Cardiac fibroblast (primary cell): ENCODE measurements around the gene ZNF608.

Experiments
- DNase-seq, 2 donors: peaks; one replicate each; pipeline versions ENCODE4 v3.0.0 to v3.0.0-alpha.2; 2010; ENCODE audit warnings: low read depth in 2 of 2
- H3K4me3 ChIP-seq, 2 donors: replicated peaks in 1 of 2; 1 replicate in 1 of 2; 2 replicates in 1 of 2; pipeline ENCODE4 v1.5.1; 2011; ENCODE audit warnings: low read depth in 2 of 2, low read length in 2 of 2, mild to moderate bottlenecking in 2 of 2, moderate library complexity in 1 of 2
- TF ChIP-seq, protein P1 (sequence below): IDR thresholded peaks from one replicate; pipeline ENCODE4 v1.5.1; 2011; ENCODE audit warnings: low read depth, mild to moderate bottlenecking, low read length, inconsistent platforms

The ZNF608 gene

DNA sequence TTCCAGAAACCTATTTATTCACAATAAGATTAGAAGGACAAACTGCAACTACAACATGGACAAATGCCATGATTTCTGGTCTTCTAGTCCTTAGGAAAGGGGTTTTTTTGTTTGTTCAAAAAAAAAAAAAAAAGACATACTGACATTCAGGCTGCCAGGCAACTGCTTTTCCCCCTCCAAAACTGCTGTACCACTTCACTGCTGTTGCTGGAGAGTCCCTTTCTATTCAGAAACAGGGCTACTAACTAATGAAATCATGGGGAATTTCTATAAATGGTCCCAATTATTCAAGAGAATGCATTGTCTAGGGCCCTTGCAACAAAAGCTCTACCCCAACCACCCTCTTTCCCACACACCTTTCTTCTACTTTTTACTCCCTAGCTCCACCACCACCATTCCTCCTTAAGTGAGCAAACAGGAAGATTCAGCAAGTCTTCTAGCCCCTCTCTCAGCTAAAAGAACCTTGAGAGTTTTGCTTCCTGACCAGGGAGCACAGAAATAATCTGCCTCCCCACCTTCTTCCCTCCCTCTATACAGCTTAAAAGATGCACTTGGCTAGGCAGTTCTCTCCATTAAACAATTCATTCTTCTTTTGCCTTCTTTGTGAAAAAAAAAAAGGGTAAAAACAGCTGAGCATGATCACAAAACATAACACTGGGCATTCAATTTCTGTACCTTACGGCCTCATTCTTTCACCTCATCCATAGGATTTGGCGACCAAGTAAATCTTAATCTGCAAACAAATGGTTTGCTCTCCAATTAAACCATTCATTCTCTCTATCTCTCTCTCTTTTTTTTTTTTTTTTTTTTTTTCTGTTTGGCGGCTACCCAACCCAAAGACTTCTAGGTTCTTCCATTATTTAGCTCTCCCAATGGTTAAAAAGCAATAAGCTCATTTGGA, 13.8 kb downstream of the ZNF608 start:
- H3K4me3 ChIP-seq = no peak overlapping the region
- no peak for DNase-seq
- TF ChIP-seq, protein P1, sequence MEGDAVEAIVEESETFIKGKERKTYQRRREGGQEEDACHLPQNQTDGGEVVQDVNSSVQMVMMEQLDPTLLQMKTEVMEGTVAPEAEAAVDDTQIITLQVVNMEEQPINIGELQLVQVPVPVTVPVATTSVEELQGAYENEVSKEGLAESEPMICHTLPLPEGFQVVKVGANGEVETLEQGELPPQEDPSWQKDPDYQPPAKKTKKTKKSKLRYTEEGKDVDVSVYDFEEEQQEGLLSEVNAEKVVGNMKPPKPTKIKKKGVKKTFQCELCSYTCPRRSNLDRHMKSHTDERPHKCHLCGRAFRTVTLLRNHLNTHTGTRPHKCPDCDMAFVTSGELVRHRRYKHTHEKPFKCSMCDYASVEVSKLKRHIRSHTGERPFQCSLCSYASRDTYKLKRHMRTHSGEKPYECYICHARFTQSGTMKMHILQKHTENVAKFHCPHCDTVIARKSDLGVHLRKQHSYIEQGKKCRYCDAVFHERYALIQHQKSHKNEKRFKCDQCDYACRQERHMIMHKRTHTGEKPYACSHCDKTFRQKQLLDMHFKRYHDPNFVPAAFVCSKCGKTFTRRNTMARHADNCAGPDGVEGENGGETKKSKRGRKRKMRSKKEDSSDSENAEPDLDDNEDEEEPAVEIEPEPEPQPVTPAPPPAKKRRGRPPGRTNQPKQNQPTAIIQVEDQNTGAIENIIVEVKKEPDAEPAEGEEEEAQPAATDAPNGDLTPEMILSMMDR = no peak

DNA sequence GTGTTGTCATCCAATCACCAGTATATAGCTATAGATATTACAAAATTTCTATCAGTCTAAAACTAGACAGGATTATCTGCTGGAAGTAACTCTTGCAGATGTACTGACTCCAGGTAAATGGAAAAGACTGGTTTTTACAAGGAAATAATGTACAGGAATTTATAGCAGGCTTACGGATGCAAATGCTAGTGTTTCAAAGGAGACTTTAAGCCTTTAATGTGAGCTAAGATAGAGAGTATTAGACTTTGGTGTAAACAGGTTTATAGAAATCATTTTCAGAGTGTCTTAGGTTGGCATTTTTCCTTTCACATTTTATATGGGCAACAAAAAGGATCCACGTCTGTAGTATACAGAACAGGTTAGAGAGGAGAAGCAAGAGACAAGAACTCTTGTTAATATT, 16.1 kb downstream of the ZNF608 start:
- no peak for DNase-seq
- TF ChIP-seq, protein P1 = no peak
- no peak overlapping the region for H3K4me3 ChIP-seq

DNA sequence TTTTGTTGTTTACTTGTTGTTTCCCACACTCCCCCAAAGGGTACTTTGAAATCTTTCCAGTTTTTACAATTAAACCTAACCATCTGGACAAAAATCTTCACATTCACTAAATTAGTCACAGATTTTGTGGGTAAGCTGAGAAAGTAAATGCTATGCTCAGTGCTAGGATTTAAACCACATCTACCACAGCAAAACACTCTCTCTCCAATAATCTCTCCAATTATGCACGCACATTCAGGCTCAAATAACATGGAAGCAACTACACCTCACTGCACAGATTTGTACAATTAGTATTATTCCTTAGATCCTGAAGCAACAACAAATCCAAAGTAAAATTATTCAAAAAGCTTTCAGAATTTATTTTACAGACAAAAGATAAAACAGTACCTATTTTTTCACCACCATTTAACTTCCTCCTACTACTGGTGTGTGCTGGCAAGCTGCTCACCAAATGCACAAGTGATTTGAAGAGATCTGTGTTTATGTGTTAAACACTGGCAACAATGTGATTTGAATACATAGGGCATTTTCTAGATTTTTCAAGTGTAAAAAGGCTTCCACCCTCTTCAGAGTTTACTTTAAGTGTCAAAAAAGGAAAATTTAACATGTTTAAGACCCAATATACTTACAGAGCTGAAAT, 16.6 kb downstream of the ZNF608 start:
- H3K4me3 ChIP-seq = no peak overlapping the region
- no peak for DNase-seq
- TF ChIP-seq, protein P1 = no peak

DNA sequence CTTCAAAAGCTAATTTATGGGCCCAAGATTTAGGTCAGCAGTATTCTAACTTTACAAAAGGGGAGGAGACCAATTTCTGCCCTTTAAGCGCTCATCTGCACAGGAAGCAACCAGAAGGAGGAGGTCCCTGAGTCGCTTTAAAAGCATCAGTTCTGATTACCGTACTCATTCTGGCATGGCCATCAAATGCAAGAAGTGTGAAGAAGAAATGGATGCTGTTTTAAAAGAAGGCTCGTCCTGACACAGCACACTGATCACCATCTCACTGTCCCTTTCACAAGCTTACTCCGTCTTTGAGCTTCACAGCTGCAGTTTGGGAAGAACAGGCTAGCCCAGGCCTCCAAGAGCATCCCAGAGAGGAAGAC, 17.5 kb downstream of the ZNF608 start:
- no peak overlapping the region for H3K4me3 ChIP-seq
- TF ChIP-seq, protein P1 = no peak
- no peak for DNase-seq

DNA sequence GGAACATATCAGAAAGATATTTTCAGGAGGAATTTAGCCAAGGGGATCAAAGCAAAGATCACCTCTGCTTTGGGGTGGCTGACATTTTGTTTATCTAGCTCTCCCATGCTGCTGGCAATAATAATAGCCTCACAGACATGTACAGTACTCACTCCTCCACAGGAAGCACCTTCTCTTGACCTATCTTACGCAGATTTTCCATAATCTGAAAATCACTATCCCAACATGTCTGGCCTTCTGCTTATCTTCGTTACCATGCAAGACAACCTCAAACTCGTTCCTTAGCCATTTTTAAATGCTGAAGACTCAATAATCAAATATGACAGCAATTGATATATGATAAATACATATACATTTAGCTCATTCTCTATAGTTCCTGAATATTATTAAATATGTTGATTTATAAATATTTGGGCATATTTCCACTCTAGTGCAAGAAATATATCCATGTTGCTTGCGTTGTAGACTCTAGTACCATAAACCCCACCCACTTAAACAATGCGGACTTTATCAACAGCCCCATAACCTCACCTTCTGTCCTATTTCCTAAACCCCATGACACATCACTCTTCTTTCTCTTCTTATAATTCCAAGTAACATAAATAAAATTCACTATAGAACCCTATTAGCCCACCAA, 18.0 kb downstream of the ZNF608 start:
- H3K4me3 ChIP-seq = no peak overlapping the region
- TF ChIP-seq, protein P1 = no peak
- no peak for DNase-seq

DNA sequence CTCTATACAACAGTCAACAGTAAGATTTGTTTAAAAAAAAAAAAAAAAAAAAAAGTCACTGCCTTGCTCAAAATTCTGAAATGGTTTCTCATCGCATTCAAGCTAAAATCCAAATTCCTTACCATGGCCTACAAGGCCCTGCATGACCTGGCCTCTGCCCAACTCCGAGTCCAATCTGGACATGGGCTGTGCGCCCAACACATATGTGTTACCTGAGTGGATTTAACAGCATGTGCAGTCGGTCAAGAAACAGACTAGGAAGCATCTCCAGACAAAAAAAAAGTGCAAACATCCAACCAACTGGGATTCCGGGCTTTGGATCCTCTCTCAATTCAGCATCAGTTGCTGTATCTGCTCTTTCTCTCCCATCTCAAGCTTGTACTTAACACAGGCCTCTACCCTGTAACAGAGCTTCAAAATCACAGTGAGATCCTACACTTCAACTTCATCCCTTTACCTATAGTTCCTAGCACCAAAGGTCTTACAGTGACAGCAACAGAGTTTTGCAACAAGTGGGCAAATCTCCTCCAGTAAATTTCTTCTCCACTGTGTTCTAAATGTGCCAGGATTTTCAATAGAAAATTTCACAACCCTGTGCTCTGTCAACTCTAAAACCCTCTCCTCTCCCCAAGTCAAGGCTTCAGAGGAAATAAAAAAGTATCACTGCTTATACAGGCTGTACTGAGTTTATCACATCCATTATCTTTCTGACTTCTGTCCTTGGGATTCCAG, 19.6 kb downstream of the ZNF608 start:
- no peak overlapping the region for H3K4me3 ChIP-seq
- no peak for DNase-seq
- TF ChIP-seq, protein P1 = no peak
